ENCODE results near the gene HOXC12.

Gene HOXC12

DNA sequence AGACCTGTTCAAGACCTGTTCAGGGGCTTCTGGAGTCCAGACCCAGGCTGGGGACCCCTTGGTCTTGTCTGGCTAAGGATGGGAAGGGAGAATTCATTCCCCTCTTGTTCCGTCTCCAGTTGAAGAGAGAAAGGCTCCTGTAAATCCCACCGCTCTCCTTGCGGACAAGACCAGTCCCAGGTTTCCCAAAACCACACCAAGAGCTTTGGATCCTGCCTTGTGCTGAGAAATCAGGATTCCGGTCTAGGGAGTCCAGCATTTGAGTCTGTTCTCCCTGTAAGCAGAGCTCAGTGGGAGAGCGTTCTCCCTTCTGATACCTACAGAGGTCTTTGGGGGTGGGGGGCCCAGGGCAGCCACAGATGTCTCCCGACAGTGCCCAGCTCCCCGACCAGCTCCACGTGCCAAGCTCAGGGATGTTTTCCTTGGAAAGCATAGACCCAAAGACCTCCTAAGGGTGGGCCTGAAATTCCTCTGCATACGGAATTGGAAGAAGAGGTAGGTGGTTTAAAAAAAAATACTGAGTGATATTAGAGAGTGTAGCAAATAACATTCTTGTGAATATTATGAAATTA lies 14.2 kb upstream of the HOXC12 start:
- DNase-seq (ENCODE audit: low read depth in 1 of 2, low spot score in 1 of 2): no peak

- no peak for DNase-seq (ENCODE audit: low read depth in 1 of 2, low spot score in 1 of 2)
Observed at GRCh38 chr12:53941187-53941586, 13.5 kb upstream of the HOXC12 start.

DNA sequence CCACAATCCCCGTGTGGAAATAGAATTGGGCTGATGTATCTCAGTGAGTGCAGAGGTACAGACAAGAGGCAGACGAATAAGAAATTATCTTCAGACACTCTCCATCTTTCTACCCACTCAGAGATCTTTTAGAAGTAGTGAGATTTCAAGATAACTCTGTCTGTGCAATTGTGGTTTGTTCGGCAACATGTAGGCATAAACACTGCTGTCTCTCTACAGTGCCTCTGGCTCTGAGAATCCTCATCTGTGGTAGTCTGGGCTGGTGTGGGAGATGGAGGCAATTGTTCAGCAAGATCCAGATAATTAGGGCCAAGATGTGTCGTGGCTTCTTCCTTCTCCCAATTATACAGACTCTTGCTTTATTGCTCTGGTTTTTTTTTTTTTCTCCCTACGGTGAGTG lies 13.0 kb upstream of the HOXC12 start:
- no peak for DNase-seq (ENCODE audit: low read depth in 1 of 2, low spot score in 1 of 2)

GRCh38 chr12:53942467-53942997 lies 12.2 kb upstream of the HOXC12 start:
- no peak for DNase-seq (ENCODE audit: low read depth in 1 of 2, low spot score in 1 of 2)

- DNase-seq (ENCODE audit: low read depth in 1 of 2, low spot score in 1 of 2): no peak
Observed at GRCh38 chr12:53944209-53944608, 10.5 kb upstream of the HOXC12 start.

- no peak for DNase-seq (ENCODE audit: low read depth in 1 of 2, low spot score in 1 of 2)
Observed at GRCh38 chr12:53944907-53945847, 9.5 kb upstream of the HOXC12 start.

- no peak for DNase-seq (ENCODE audit: low read depth in 1 of 2, low spot score in 1 of 2)
Observed at GRCh38 chr12:53947743-53948142, 7.0 kb upstream of the HOXC12 start.

GRCh38 chr12:53948650-53949593 lies 5.8 kb upstream of the HOXC12 start:
- no peak for DNase-seq (ENCODE audit: low read depth in 1 of 2, low spot score in 1 of 2)

DNA sequence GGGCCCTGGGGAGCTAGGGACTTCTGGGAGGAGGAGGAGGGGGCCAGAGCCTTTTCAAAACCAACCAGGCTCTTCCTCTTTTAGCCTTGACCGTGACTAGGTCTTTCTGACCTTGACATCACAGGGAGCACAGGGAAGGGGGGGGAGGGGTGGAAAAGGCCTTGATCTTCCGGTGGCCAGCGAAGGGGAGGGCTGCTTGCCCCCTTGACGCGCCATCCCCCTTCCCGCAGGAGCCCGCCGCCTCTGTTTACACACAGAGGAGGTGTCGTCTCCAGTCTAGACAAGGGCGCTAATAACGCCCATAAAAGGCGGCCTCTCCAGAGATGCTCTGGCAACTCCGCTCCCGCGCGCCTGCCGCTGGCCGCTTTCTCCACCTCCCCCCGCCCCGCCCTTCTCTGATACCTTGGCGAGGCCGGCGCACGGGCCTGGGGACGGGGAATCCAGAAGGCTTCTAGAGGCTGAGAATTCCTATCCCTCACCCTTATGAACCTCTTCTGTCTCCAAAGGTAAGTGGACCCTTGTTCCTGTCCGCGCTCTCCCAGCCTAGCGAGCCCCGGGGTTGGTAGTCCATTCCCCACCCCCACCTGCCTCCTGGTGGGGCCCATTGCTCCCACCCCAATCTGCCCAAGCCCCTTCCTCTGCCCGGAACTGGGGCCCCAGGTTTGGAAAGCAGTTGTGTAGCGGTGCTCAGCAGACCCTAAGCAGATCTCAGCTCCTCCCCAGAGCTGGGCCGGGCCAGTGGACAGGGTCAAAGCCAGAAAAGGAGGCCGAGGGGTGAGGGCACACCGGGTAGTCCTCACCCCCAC lies 4.9 kb upstream of the HOXC12 start:
- no peak for DNase-seq (ENCODE audit: low read depth in 1 of 2, low spot score in 1 of 2)

DNA sequence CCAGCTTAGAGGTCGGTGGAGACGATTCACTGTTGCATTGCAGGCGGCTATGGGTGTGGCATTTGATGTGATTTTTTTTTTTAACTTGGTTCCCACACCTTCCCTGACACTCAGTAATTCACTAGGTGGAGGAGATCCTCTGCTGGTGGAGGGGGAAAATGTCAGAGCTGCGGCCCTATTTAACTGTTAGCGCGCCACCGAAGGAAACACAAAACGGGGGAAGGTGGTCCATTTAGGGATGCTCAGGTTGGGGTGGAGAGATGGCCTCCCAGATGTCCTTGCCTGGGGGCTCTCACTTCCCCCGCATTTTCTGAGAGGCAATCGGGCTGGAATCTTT lies 4.3 kb upstream of the HOXC12 start:
- no peak for DNase-seq (ENCODE audit: low read depth in 1 of 2, low spot score in 1 of 2)

DNA sequence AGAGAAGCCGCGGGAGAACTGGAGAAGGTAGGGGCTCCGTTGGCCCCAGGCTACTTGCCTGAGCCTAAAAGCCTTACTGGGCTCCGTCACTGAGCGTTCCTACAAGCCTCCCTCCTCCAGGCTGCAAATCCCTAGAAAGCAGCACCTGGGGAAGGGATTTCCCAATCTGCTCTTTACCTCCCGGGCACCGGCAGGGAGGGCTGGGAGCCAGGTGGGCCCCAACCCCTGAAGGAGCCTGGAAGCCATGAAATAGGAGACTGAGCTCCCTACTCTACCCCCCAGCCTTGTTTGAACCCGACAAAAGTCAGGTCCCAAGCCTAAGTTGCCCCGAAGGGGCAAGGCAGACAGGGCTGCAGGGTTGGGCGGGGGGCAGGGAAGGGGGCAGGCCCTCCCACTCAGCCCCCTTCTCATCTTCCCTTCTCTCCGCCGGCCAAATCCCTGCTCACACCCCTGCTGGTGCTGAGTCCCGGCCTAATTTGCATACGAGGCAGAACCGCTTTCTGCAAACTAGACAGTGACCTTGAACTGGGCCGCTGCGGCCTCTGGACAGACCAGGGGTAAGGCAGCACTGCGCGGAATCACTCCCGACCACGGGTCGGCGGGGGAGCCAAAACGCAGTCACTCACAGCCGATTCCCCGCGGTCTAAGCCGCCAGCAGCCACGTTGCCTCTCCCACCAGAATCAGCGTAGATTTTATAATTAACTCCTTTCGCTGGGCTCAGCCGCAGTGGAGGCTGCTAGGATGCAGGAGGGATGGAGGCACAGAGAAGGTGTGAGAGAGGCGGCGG lies 3.7 kb upstream of the HOXC12 start:
- DNase-seq (ENCODE audit: low read depth in 1 of 2, low spot score in 1 of 2): no peak

GRCh38 chr12:53951577-53952334 lies 2.9 kb upstream of the HOXC12 start:
- DNase-seq (ENCODE audit: low read depth in 1 of 2, low spot score in 1 of 2): no peak

GRCh38 chr12:53952335-53952694 lies 2.4 kb upstream of the HOXC12 start:
- no peak for DNase-seq (ENCODE audit: low read depth in 1 of 2, low spot score in 1 of 2)

GRCh38 chr12:53952871-53953734 lies 1.6 kb upstream of the HOXC12 start:
- no peak for DNase-seq (ENCODE audit: low read depth in 1 of 2, low spot score in 1 of 2)

DNA sequence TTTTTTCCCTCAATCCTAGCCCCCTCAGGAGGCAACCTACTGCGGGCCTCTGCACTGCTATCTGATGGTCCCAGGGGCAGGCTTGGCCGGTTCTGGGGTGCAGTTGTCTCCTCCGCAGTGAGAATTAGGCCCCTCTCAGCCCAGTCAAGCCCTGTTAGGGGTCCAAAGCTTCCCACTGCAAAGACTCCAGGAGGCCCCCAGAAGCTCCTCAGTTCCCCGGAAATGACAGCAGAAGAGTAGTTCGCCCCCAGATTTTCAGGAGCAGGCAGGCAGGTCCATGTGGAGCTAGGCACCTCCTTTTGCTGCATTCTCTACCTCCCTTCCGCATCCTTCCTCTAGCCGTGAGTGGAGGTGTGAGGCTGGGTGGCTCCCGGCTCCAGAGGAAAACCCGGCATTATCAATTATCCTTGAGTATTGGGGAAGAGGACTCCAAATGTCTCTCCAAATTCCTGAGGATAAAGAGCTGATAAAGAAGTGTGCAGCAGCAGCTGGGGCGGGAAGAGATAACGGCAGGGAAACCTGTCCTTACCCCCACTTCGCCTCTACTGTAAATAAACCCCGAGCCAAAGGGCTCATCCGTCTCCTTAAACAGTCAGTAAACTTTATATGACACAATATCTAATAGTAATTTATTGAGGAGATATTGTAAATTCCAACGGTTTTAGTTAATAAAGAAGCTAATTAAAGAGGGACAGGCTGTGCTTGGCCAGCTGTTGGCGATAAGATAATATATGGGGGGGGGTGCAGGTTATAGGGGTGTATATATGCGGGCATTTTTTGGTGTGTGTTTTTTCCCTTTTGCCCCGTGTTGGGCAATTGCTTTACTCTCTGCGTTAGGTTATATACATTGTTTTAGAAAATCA lies 641 bp upstream of the HOXC12 start:
- DNase-seq (ENCODE audit: low read depth in 1 of 2, low spot score in 1 of 2): no peak

GRCh38 chr12:53955036-53955775 lies 503 bp downstream of the HOXC12 start:
- no peak for DNase-seq (ENCODE audit: low read depth in 1 of 2, low spot score in 1 of 2)
